Osteoblast (primary cell): ENCODE data around the gene TMEM63B. TPM values are rescaled to one million over a fixed set of nuclear protein-coding genes. Genes with fewer than 3 reads are reported as not detected.

Source experiments
- DNase-seq: peaks from one replicate; pipeline ENCODE4 v3.0.0; 2011; ENCODE audit warnings: low spot score, mixed read lengths; ENCODE audit not compliant: insufficient read length; ENCODE audit errors: missing footprints
- H2AFZ ChIP-seq: 2 replicates; pipeline ENCODE4 v1.6.0; 2011; ENCODE audit warnings: mild to moderate bottlenecking, low read length
- H3K27ac ChIP-seq: 2 replicates; pipeline ENCODE4 v1.5.1; 2011; ENCODE audit warnings: mild to moderate bottlenecking, low read depth, low read length, moderate library complexity
- H3K27me3 ChIP-seq: 2 replicates; pipeline ENCODE4 v1.6.0; 2012; ENCODE audit warnings: mild to moderate bottlenecking, control low read depth, inconsistent platforms, low read length, moderate library complexity; ENCODE audit not compliant: insufficient read depth
- H3K36me3 ChIP-seq: 2 replicates; pipeline ENCODE4 v1.5.1; 2011; ENCODE audit warnings: mild to moderate bottlenecking, low read length, control low read depth, moderate library complexity; ENCODE audit not compliant: insufficient read depth
- H3K4me1 ChIP-seq: 2 replicates; pipeline ENCODE4 v1.5.1; 2011; ENCODE audit warnings: mild to moderate bottlenecking, low read length, control low read depth, moderate library complexity; ENCODE audit not compliant: insufficient read depth
- H3K4me2 ChIP-seq: 2 replicates; pipeline ENCODE4 v1.6.0; 2011; ENCODE audit warnings: mild to moderate bottlenecking, low read length; ENCODE audit not compliant: insufficient read depth
- H3K4me3 ChIP-seq: fragments of 200-600 bp; sonication (generic); 3 replicates; pipeline ENCODE4 v1.5.1; 2012; ENCODE audit warnings: mild to moderate bottlenecking, low read length, inconsistent platforms; ENCODE audit not compliant: insufficient read depth
- H3K79me2 ChIP-seq: 2 replicates; pipeline ENCODE4 v1.6.0; 2012; ENCODE audit warnings: mild to moderate bottlenecking, low read length, control low read depth, inconsistent platforms; ENCODE audit not compliant: insufficient read depth
- H3K9me3 ChIP-seq: 2 replicates; pipeline ENCODE4 v1.5.1; 2011; ENCODE audit warnings: low read depth, low read length, control low read depth
- H4K20me1 ChIP-seq: 2 replicates; pipeline ENCODE4 v1.6.0; 2012; ENCODE audit warnings: mild to moderate bottlenecking, low read length, control low read depth; ENCODE audit not compliant: insufficient read depth
- CTCF ChIP-seq: IDR thresholded peaks from 2 replicates; pipeline ENCODE4 v1.5.1; 2011; ENCODE audit warnings: mild to moderate bottlenecking, low read depth, low read length, moderate library complexity; ENCODE audit errors: extremely low read depth
- total RNA-seq: library from RNA; depleted of rRNA; stranded (reverse); fragments of >200 nt; gene quantifications from 2 replicates; pipeline ENCODE4 v1.2.3, GENCODE V29; 2012

Gene TMEM63B
- total RNA-seq, 1 donor = 36.6 TPM

GRCh38 chr6:44079672-44080071, 47.7 kb upstream of the TMEM63B start:
- Histone ChIP-seq H3K27me3 (no peaks in the 10 kb centered on the region), H4K20me1 (no peaks in the 10 kb centered on the region), H2AFZ (no peak overlapping the region), H3K79me2 (no peaks in the 10 kb centered on the region), H3K4me3 (no peak overlapping the region), H3K9me3 (no peaks in the 10 kb centered on the region), H3K4me2 (no peak overlapping the region), H3K27ac (no peak overlapping the region), H3K36me3 (no peaks in the 10 kb centered on the region), H3K4me1 (peaks cover 7% of the 10 kb centered on the region)
- no peak for TF ChIP-seq CTCF
- DNase-seq = no peak

GRCh38 chr6:44080561-44081521, 46.5 kb upstream of the TMEM63B start:
- Histone ChIP-seq H3K4me1 (peaks cover 3% of the 10 kb centered on the region), H3K9me3 (no peaks in the 10 kb centered on the region), H3K79me2 (no peaks in the 10 kb centered on the region), H3K4me2 (no peak overlapping the region), H2AFZ (no peak overlapping the region), H3K4me3 (no peak overlapping the region), H3K36me3 (no peaks in the 10 kb centered on the region), H4K20me1 (no peaks in the 10 kb centered on the region), H3K27me3 (no peaks in the 10 kb centered on the region), H3K27ac (no peak overlapping the region)
- TF ChIP-seq CTCF = no peak
- DNase-seq = no peak

GRCh38 chr6:44081753-44082152, 45.6 kb upstream of the TMEM63B start:
- TF ChIP-seq CTCF = no peak
- Histone ChIP-seq H3K36me3 (no peaks in the 10 kb centered on the region), H3K79me2 (no peaks in the 10 kb centered on the region), H3K4me1 (peaks cover 2% of the 10 kb centered on the region), H3K27ac (no peak overlapping the region), H3K4me3 (no peak overlapping the region), H3K4me2 (no peak overlapping the region), H2AFZ (no peak overlapping the region), H4K20me1 (no peaks in the 10 kb centered on the region), H3K9me3 (no peaks in the 10 kb centered on the region), H3K27me3 (no peaks in the 10 kb centered on the region)
- no peak for DNase-seq

DNA sequence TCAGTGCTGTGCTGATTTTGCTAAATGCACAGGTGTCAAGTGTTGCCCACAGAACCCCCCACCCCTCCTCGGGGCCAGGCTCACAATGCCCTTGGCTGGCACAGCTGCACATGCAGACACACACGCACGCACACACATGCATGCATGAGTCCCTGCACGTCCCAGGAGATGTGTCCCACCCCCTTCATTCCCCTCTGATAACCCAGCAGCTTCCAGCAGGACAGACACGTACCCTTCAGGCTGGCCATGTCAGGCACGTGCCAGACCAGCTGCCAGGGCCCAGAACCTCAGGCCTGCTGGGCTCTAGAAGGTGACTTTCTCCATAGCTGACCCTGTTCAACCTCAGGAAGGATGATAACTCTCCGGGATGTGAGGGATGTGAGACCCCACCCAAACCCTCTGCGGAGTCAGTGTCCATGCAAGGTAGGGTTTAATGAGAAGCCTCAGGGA, 44.5 kb upstream of the TMEM63B start:
- no peaks in the 10 kb centered on the region for H3K79me2 ChIP-seq
- no peaks in the 10 kb centered on the region for H3K9me3 ChIP-seq
- no peak for DNase-seq
- H3K36me3 ChIP-seq = no peaks in the 10 kb centered on the region
- no peaks in the 10 kb centered on the region for H3K27me3 ChIP-seq
- H2AFZ ChIP-seq = no peak overlapping the region
- H3K4me1 ChIP-seq = no peaks in the 10 kb centered on the region
- H3K4me2 ChIP-seq = no peak overlapping the region
- H3K4me3 ChIP-seq = no peak overlapping the region
- no peaks in the 10 kb centered on the region for H4K20me1 ChIP-seq
- no peak overlapping the region for H3K27ac ChIP-seq
- TF ChIP-seq CTCF = no peak
